Bronchial epithelial cell (primary cell): ENCODE results near the gene DIRAS2. TPM values are rescaled to one million over a fixed set of nuclear protein-coding genes. Genes with fewer than 3 reads are reported as not detected.

Source experiments
- DNase-seq: peaks from one replicate; pipeline ENCODE4 v3.0.0-alpha.2; 2010; ENCODE audit warnings: low read depth
- FAIRE-seq: peaks from 2 replicates; lab custom pipeline; 2011; peaks lifted over from hg19 to GRCh38; lab: Jason Lieb, UNC
- H3K27me3 ChIP-seq: 2 replicates; pipeline ENCODE4 v1.5.1; 2011; ENCODE audit warnings: low read length; ENCODE audit not compliant: control insufficient read depth, insufficient read depth
- H3K36me3 ChIP-seq: 2 replicates; pipeline ENCODE4 v1.5.1; 2011; ENCODE audit warnings: low read length; ENCODE audit not compliant: control insufficient read depth, insufficient read depth
- H3K4me3 ChIP-seq: 2 replicates; pipeline ENCODE4 v1.5.1; 2011; ENCODE audit warnings: mild to moderate bottlenecking, low read depth, low read length, control low read depth
- total RNA-seq: library from RNA; depleted of rRNA; stranded (reverse); fragments of >200 nt; gene quantifications from 2 replicates; pipeline ENCODE4 v1.2.1, GENCODE V29; 2014
- TF ChIP-seq, protein P1 (sequence below): IDR thresholded peaks from 2 replicates; pipeline ENCODE4 v1.5.1; 2011; ENCODE audit warnings: mild to moderate bottlenecking, moderate library complexity, low read length, control low read depth, inconsistent platforms; ENCODE audit not compliant: insufficient read depth, severe bottlenecking

DIRAS2 gene
- total RNA-seq, 1 donor from 2014 or later: under 0.01 TPM

DNA sequence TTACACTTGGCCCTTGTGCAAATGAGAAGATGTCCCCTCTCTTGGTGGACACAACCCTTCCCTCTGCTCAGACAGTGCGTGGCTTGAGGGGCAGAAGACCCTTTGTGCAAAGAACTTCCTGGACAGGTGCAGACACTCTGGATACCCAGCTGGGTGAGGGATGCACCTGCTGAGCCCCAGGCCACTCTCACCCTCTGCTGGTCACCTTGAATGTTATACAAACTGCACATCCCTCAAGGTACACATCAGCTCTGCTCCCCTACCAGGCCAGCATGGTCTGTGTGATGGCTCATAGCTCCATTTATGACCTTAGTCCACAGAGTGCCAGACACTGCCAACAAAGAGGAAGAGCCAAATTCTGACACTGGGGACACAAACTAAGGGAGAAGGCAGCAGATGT lies 3.1 kb upstream of the DIRAS2 start:
- TF ChIP-seq, protein P1, sequence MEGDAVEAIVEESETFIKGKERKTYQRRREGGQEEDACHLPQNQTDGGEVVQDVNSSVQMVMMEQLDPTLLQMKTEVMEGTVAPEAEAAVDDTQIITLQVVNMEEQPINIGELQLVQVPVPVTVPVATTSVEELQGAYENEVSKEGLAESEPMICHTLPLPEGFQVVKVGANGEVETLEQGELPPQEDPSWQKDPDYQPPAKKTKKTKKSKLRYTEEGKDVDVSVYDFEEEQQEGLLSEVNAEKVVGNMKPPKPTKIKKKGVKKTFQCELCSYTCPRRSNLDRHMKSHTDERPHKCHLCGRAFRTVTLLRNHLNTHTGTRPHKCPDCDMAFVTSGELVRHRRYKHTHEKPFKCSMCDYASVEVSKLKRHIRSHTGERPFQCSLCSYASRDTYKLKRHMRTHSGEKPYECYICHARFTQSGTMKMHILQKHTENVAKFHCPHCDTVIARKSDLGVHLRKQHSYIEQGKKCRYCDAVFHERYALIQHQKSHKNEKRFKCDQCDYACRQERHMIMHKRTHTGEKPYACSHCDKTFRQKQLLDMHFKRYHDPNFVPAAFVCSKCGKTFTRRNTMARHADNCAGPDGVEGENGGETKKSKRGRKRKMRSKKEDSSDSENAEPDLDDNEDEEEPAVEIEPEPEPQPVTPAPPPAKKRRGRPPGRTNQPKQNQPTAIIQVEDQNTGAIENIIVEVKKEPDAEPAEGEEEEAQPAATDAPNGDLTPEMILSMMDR: no peak
- Histone ChIP-seq H3K4me3 (no peak overlapping the region), H3K27me3 (peaks cover 7% of the 10 kb centered on the region), H3K36me3 (no peaks in the 10 kb centered on the region)
- DNase-seq (no peak), FAIRE-seq (no peak)

DNA sequence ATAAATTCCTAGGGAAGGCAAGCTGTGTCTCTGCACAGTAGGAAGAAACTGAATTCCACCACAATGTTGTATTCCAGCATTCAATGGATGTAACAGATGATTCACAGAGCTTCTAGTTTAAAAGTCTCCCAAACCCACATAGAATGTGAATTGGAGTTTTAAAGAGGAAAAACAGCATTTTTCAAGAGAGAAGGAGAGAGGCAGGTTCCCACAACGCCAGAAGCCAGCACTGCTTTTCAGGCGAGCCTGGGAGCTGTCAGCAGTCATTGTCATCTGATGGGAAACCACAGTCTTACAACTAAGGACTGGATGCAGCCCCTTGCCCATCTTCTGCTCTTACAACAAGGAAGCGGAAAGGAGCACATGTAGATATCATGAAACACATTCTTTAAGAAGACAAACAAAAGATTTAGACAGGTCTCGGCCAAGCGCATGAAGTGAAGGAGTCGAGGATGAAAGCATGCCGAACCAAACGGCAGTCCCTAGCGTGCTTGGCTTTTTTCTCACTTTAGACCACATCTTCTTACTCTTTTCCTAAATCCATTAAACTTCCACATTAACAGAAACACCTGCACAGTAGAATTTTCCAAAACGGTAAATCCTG lies 638 bp downstream of the DIRAS2 start:
- Histone ChIP-seq H3K4me3 (no peak overlapping the region), H3K36me3 (no peaks in the 10 kb centered on the region), H3K27me3 (peaks cover 7% of the 10 kb centered on the region)
- DNase-seq: no peak
- TF ChIP-seq, protein P1: no peak
- FAIRE-seq: no peak

DNA sequence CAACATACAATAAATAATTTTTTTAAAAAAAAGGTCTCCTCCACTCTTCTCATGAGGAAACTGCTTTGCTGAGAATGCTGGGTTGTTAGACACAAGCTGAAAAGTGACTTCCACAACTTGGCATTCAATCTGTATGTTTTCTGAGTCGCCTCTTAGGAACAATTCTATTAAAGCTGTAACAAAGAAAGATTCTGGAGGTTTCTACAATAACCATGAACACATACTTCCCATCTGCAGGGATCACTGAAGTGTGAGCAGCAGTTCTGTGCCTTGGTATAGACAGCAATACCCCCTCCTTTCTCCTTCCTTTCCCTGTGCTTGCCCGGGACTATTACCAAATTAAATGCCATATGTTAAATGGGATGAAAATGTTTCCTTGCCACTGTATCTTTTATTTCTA lies 1.5 kb downstream of the DIRAS2 start:
- FAIRE-seq (no peak), DNase-seq (no peak)
- Histone ChIP-seq H3K4me3 (no peak overlapping the region), H3K36me3 (no peaks in the 10 kb centered on the region), H3K27me3 (peaks cover 7% of the 10 kb centered on the region)
- TF ChIP-seq, protein P1: no peak

DNA sequence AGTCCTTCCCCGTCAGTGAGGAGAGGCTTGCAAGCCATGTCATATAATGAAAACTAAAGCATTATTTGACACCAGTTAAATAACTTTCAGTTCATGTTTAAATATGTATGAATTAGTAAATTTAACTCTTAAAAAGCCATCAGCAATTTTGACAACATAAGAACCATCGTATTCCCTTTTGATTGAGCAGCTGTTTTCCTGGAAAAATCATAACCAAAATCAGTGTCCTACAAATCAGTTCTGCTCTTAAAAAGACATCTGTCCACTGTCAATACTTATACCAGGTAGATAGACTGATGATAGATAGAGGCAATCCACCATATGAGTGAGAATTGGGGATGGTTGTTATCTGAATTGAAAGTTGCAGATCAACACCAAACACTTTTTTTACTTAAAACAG lies 2.3 kb downstream of the DIRAS2 start:
- H3K4me3 ChIP-seq: no peak overlapping the region
- no peak for FAIRE-seq
- H3K27me3 ChIP-seq: peaks cover 5% of the 10 kb centered on the region
- no peaks in the 10 kb centered on the region for H3K36me3 ChIP-seq
- TF ChIP-seq, protein P1: no peak
- DNase-seq: no peak

DNA sequence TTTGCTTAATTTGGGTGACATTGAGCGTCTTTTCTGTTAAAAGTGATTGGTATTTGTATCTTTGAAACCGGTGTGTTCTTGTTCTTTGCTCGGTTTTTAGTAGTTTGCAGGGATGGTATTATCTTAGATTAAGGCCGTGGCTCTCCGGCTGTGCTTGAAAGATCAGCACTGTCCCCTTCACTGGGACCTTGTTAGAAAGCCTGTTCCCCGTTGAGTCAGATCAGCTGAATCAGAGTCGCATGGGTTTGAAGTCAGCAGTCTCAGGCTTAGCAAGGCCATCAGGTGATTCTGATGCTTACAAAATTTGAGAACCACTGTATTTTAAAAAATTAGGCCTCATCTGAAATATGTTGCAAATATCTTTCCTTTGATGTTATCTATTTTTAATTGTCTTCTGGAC lies 5.0 kb downstream of the DIRAS2 start:
- peaks cover 3% of the 10 kb centered on the region for H3K27me3 ChIP-seq
- TF ChIP-seq, protein P1: no peak
- FAIRE-seq (no peak), DNase-seq (no peak)
- H3K4me3 ChIP-seq: no peak overlapping the region
- H3K36me3 ChIP-seq: no peaks in the 10 kb centered on the region

DNA sequence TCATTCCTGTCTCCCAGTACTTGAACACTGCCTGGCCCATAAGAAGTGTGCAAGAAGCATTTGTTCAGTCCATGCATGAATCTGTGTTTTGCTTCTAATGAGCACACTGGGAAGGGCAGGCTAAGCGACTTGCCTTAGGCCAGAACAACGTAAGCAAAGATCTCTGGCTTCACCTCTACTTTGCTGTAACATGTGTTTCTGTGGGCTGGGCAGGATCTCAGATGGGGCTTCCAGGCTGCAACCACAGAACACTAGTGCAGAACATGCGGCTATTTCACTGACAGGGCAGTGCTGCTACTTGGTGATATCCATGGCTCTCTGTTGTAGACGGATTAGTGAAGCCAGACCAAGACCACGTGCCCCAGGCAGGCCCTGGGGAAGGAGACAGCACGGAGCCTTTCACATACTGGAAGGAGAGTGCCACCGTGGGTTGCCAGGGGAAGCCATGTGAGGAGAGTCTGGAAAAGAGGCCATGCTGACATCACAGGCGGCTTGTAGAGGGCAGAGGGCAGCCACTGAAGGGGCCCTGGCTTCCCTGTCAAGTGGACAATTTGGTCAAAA lies 9.9 kb downstream of the DIRAS2 start:
- TF ChIP-seq, protein P1: no peak
- FAIRE-seq (no peak), DNase-seq (no peak)
- Histone ChIP-seq H3K36me3 (no peaks in the 10 kb centered on the region), H3K4me3 (no peak overlapping the region), H3K27me3 (no peaks in the 10 kb centered on the region)
